ENCODE data around the gene PTPN1.
"Not testable (repeated sequence)": the region's sequence is repeated elsewhere in the genome, so short reads cannot be mapped to it uniquely, and the experiment has no call there.

Gene PTPN1

GRCh38 chr20:50535162-50535561, 25.0 kb downstream of the PTPN1 start:
- DNase-seq = no peak

- no peak for DNase-seq
These were observed 26.1 kb downstream of the PTPN1 start for GRCh38 chr20:50536333-50536732.

GRCh38 chr20:50537546-50538201, 27.5 kb downstream of the PTPN1 start:
- no peak for DNase-seq

- DNase-seq = no peak
These were observed 28.1 kb downstream of the PTPN1 start for GRCh38 chr20:50538276-50538675.

GRCh38 chr20:50539798-50540197, 29.6 kb downstream of the PTPN1 start:
- DNase-seq = not testable (repeated sequence)

- no peak for DNase-seq
These were observed 30.7 kb downstream of the PTPN1 start for GRCh38 chr20:50540620-50541605.

- DNase-seq = no peak
These were observed 31.4 kb downstream of the PTPN1 start for GRCh38 chr20:50541606-50542041.

- DNase-seq = no peak
These were observed 33.1 kb downstream of the PTPN1 start for GRCh38 chr20:50543326-50543725.

GRCh38 chr20:50545126-50545525, 34.9 kb downstream of the PTPN1 start:
- no peak for DNase-seq

GRCh38 chr20:50546729-50547314, 36.6 kb downstream of the PTPN1 start:
- no peak for DNase-seq

GRCh38 chr20:50547964-50548363, 37.8 kb downstream of the PTPN1 start:
- DNase-seq = no peak

GRCh38 chr20:50548396-50548795, 38.2 kb downstream of the PTPN1 start:
- no peak for DNase-seq

GRCh38 chr20:50550531-50550930, 40.3 kb downstream of the PTPN1 start:
- no peak for DNase-seq

- no peak for DNase-seq
These were observed 41.1 kb downstream of the PTPN1 start for GRCh38 chr20:50551288-50551687.

- DNase-seq = no peak
These were observed 42.8 kb downstream of the PTPN1 start for GRCh38 chr20:50552979-50553378.

- DNase-seq = no peak
These were observed 44.8 kb downstream of the PTPN1 start for GRCh38 chr20:50554694-50555579.

- DNase-seq = no peak
These were observed 45.5 kb downstream of the PTPN1 start for GRCh38 chr20:50555662-50556061.

- DNase-seq = no peak
These were observed 47.5 kb downstream of the PTPN1 start for GRCh38 chr20:50557549-50558134.

GRCh38 chr20:50558483-50558925, 48.3 kb downstream of the PTPN1 start:
- no peak for DNase-seq

- DNase-seq = no peak
These were observed 49.0 kb downstream of the PTPN1 start for GRCh38 chr20:50559149-50559548.

- DNase-seq = no peak
These were observed 49.9 kb downstream of the PTPN1 start for GRCh38 chr20:50559856-50560638.
